ENCODE measurements around the gene NXPE2.
"Not testable (repeated sequence)": the region's sequence is repeated elsewhere in the genome, so short reads cannot be mapped to it uniquely, and the experiment has no call there.

The NXPE2 gene

GRCh38 chr11:114678125-114679036 is at the start of gene NXPE2:
Gene NXPE2 (plus strand): TSS chr11:114678527. CDS start chr11:114678576, 49 bp downstream.
- H3K4me3 ChIP-seq (ENCODE audit: low read depth, low read length) = no peak within 1 kb of the TSS
- in situ Hi-C loops (cut with HindIII; ENCODE audit: low sequenced_read_pairs) = no loop called here
- TF ChIP-seq CTCF (IDR thresholded peaks at IDR 0.05; ENCODE audit: low read depth, low read length, missing control alignments) = no peak
- peak; percentile 4 for DNase-seq (ENCODE audit: low read depth)

- DNase-seq (ENCODE audit: low read depth); in situ Hi-C loops (cut with HindIII; ENCODE audit: low sequenced_read_pairs); H3K4me3 ChIP-seq (ENCODE audit: low read depth, low read length): not testable (repeated sequence)
Measured at GRCh38 chr11:114631445-114631965, 46.8 kb upstream of the NXPE2 start.

- DNase-seq (ENCODE audit: low read depth); in situ Hi-C loops (cut with HindIII; ENCODE audit: low sequenced_read_pairs); H3K4me3 ChIP-seq (ENCODE audit: low read depth, low read length): not testable (repeated sequence)
Measured at GRCh38 chr11:114639440-114639839, 38.9 kb upstream of the NXPE2 start.

GRCh38 chr11:114650661-114651060 is 27.7 kb upstream of the NXPE2 start:
- DNase-seq (ENCODE audit: low read depth) = no peak
- H3K4me3 ChIP-seq (ENCODE audit: low read depth, low read length) = no peak overlapping the region
- no peak for TF ChIP-seq CTCF (IDR thresholded peaks at IDR 0.05; ENCODE audit: low read depth, low read length, missing control alignments)
- in situ Hi-C loops (cut with HindIII; ENCODE audit: low sequenced_read_pairs) = no loop called here

- no peak for DNase-seq (ENCODE audit: low read depth)
- in situ Hi-C loops (cut with HindIII; ENCODE audit: low sequenced_read_pairs) = no loop called here
- TF ChIP-seq CTCF (IDR thresholded peaks at IDR 0.05; ENCODE audit: low read depth, low read length, missing control alignments) = no peak
- H3K4me3 ChIP-seq (ENCODE audit: low read depth, low read length) = no peak overlapping the region
Measured at GRCh38 chr11:114651145-114651718, 27.1 kb upstream of the NXPE2 start.

GRCh38 chr11:114653148-114653547 is 25.2 kb upstream of the NXPE2 start:
- H3K4me3 ChIP-seq (ENCODE audit: low read depth, low read length) = no peak overlapping the region
- in situ Hi-C loops (cut with HindIII; ENCODE audit: low sequenced_read_pairs) = no loop called here
- no peak for DNase-seq (ENCODE audit: low read depth)
- TF ChIP-seq CTCF (IDR thresholded peaks at IDR 0.05; ENCODE audit: low read depth, low read length, missing control alignments) = no peak

GRCh38 chr11:114664641-114665040 is 13.7 kb upstream of the NXPE2 start:
- in situ Hi-C loops (cut with HindIII; ENCODE audit: low sequenced_read_pairs) = no loop called here
- no peak for DNase-seq (ENCODE audit: low read depth)
- H3K4me3 ChIP-seq (ENCODE audit: low read depth, low read length) = no peak overlapping the region
- no peak for TF ChIP-seq CTCF (IDR thresholded peaks at IDR 0.05; ENCODE audit: low read depth, low read length, missing control alignments)
